Endometrium (tissue), 2 donors: ENCODE measurements around the gene LRRC47.
"Not testable (repeated sequence)": the region's sequence is repeated elsewhere in the genome, so short reads cannot be mapped to it uniquely, and the experiment has no call there.

ENCODE experiments used
- FAIRE-seq: peaks from 2 replicates; lab custom pipeline; 2012; peaks lifted over from hg19 to GRCh38; lab: Jason Lieb, UNC
- donor health status: control.
- donor health status: control.

Gene LRRC47

DNA sequence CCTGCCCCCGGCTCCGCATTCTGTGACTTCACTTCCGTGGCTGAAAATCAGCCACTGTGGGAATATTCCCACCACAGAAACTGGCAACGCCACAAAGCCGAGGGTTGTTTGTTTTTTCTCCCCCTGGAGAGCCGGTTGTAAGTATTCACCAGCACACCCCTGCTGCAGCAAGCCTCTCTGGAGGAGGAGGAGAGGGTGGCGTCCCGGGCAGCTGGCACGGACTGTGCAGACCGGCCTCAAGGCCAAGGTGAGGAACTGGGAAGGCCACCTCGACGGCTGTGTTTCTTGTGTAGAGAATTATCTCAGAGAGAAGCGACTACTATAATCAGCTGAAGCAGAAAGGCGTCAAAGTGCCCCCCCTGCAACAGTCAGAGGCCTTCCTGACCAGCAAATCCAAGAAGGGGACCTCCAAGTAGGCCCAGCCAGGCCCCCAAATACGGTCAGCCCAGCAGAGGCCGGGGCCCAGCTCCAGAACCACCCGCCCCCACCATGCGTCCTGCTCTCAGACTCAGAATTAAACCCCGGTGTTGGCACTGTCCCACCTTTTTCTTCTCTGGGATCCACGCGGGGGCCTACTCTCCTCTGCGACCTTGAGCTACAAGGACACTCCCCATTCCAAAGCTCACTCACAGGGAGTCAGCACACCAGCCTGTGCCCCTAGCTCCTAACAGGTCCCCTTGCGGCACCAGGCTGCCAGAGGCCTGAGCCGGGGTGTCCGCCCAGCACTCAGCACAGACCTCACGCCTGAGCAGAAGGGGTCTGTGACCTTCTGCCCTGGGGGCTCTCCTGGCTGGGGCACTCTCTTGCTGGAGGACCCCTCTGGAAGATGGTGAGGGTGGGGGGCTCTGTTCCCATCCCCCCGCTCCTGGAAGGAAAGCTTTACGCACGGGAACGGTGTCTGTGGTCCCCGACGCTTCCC is 24.9 kb downstream of the LRRC47 start:
- no peak for FAIRE-seq

DNA sequence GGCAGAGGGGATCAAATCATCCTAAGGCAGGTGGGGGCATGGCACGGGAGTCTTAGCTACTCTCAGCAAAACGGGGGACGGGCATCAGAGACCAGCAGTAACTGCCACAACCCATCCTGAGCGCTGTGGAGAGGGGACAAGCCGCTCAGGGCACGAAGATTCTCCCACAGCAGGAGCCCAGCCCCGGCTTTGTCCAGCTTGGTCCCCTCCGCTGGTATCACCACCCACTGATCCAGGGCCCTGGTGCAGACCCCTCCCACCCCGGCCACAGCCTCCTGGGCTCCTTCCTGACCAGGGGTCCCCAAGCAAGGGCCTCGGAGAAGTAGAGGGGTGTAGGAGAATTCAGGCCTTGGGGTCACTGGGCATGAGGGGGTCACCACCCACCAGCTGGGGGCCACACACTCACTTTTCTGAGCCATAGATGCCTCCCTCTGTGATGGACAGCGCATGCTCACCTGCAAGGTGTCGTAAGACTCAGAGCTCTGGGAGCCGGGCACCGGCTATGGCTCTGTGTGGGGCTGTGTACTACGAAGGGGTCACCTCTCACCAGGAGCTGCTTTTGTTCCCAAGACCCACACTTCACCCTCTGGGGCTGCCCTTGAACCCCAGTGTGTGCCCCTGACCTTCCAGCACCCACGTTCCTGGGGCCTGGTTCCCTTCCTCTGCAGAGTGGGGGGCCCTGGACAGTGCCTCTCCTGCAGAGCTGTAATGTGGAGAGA is 26.1 kb downstream of the LRRC47 start:
- no peak for FAIRE-seq

DNA sequence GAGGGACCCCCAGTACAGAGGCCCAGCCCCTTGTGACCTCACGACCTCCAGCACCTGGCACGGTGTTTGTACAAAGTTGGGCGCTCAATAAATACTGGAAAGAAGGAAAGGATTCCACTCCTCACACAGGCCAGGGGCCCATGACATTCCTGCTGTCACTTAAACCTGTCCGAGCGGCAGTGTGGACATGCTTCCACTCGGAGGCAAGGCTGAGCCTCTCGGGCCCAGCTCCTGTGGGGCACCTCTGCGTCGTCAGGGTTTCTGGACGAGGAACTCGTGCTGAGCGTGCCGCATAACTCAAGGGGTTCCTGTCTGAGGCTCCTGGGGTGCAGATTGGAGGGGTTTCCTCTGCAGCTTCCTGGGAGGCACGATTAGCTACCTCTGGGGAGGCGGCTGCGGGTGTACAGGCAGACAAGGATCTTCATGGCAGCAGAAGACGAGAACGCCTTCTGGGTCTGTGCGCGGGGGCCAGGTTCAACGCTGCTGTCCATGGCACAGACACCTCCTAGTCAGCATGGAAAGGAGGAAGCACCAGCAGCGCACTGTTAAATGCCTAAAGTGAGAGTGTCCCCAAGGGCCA is 27.4 kb downstream of the LRRC47 start:
- FAIRE-seq, result no peak

DNA sequence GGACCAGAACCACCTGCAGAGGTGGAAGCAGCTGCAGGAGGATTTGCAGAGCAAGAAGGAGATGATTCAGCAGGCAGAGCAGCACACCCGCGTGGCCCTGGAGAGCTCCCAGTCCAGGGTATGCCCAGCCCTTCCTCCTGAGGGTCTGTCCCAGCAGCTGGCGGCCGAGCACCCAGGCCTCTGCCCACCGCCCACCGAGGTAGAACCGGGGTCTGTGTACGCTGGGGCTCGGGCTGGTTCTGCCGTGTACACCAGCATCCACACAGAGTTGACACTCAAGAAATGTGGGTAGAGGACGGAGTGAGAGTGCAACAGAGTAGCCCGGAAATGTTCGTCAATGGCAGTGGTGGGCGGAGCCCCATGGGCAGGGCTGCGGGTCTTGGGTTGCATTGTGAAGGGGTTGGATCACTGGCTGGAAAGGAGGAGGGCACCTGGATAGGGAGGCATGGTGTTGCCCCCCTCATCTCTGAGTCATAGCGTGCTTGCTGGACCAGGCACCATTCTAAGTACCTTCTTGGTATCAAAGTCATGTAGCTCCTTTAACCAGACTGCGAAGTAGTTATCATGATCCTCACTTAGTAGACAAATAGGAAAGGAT is 28.9 kb downstream of the LRRC47 start:
- no peak for FAIRE-seq

DNA sequence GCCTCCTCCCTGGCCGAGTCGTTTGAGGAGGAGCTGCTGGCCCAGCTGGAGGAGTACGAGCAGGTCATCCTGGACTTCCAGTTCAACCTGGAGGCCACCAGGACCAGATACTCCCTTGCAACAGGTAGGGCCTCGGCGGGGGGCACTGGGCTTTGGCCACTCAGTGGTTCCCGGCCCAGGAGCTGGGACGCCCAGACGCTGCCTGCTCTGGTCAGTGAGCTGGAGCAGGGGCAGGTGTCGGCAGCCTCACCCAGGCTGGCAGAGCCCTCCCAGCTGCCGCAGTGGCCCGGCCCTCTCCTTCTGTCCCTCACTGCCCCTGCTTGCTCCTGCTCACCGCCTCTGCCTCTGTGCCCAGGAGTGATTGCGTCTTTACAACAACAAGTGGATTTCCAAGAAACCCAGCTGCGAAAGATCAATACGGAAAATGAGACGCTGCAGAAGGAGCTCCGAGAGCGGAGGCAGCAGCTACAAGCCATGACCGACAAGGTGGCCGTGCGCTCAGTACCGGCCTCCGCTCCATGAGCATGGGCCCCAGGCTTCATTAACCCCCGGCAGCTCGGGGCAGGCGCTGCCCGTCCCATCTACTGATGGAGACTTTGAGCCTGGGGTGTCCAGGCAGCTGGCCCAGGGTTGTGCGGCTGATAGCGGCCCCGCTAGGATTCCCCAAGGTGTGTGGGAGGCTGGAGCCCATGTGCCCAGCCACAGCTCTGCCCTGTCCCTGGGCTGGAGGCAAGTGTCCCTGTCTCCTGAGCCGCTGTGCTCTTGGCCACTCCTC is 32.8 kb downstream of the LRRC47 start:
- FAIRE-seq, result no peak

DNA sequence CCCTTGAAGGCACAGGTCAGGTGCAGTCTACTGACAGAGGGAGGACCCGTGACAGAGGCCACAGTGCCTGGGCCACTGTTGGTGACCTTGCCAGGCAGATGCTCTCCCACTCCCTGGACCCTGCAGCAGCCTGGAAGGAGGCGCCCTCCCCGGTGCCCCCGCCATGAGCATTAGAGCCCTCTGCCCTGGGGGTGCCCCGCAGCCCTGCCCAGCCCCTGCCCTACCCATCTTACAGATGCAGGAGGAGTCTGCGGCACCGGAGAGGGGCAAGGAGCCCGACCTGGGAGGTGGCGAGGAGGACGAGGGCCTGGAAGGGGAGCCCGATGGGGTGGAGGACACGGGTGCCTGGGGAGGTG is 33.4 kb downstream of the LRRC47 start:
- FAIRE-seq, result no peak

DNA sequence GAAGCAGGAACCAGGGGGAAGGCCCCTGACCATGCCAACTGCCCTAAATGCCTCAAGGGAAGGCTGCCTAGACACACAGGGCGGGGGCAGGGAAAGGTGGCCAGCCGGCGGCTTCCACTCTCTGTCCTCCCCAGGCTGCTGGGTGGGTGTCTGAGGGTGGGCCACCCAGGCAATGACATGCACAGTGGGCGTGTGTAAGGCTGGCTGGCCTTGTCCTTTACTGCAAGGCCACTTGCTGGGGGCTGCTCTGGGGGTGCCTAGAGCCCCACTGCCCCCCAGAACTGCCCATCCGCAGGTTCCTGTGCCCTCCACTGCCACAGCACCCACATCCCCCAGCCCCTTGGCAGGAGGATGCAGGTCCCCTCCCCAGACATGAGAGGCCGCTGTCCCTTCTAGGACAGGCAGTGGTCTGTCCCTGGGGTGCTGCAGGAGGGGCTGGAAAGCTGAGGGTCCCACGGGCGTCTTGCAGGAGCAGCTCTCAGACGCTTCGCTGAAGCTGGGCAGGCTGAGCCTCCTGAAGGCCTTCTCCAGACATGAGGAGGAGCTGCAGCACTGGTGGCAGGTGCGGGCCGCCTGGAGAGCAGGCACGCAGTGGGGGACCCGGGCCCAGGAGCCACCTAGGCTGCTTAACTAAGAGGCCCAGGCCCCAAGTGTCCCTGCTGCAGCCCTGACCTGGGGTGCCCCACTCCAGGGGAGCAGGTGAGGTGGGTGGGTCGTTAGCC is 34.0 kb downstream of the LRRC47 start:
- no peak for FAIRE-seq

DNA sequence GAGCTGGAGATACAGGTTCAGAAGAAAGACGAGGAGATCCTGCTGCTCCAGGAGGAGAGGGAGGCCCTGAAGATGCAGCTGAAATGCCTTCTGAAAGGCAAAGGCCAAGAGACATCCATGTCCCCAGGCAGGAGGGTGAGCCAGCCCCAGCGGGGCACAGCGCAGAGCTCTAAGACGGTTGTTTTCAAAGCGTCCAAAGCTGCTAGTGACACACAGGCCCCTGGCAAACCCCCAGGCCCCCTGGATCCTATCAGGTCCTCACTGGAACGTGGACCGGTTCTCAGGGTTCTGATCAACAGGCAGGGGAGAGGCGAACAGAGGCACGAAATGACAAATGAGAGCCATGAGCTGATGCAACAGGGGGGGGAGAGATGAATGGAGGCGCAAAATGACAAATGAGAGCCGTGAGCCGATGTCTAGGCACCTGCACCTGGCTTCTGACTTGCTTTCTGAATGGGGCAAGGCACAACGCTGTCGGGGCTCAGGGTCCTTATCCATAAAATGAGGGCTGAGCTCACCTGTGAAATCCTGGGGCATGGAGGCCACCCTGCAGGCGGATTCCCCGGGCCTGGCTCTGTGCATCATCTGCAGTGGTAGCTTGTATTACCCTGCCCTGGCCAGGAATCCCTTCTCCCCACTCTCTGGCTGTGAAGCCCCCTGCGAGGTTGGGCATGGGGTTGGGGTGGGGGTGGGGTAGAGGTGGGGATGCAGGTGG is 34.8 kb downstream of the LRRC47 start:
- no peak for FAIRE-seq

DNA sequence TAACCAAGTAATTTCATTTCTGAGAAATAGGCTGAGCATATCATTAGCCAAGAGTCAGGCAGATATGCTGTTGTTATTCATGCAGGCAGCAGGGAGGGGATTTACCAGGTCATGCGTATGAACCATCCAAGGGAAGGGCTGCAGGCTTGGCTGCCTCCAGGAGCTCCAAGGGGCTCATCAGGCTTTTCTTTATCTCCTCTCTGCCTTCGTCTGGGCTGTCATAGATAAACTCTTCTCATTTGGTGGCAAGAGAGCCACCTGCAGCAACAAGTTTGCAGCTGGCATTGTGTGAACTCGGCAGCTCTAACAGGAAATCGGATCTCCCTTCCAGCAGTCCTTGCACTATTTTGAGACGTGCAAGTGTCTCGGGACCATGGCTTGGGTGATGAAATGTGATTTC is 36.5 kb downstream of the LRRC47 start:
- FAIRE-seq, result no peak

DNA sequence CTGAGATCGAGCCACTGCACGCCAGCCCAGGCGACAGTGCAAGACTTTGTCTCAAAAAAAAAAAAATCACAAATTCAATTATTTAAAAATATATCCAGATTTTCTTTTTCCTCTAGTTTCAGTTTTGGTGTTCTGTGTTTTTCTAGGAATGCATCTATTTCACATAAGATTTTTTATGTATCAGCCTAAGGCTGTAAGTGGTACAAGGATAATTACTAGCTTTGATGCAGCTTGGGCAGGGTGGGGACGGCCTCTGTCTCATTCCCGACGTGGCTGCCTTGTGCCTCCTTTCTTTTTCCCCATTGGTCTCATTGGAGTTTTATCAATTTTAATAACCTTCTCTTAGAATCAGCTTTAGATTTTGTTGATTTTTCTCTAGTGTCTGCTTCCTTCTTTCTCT is 37.1 kb downstream of the LRRC47 start:
- FAIRE-seq, result no peak

DNA sequence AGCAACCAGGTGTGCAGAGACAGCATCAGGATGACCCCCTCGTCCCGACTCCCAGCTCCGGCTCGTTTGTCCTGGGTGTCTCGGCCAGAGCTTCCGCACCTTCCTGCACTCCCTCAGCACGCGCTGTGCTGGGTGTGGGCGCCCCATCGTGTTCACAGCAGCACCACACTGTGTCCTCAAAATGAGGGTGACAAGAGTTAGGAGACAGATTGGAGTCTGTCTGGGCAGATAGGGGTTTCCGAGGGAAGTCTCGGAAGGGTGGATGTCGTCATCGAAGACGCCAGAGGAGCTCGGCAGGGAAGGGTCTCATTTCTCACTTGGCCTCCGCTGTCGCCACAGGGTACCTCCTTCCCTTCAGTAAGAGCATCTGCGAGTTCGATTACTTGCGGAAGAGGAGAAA is 39.9 kb downstream of the LRRC47 start:
- no peak for FAIRE-seq

DNA sequence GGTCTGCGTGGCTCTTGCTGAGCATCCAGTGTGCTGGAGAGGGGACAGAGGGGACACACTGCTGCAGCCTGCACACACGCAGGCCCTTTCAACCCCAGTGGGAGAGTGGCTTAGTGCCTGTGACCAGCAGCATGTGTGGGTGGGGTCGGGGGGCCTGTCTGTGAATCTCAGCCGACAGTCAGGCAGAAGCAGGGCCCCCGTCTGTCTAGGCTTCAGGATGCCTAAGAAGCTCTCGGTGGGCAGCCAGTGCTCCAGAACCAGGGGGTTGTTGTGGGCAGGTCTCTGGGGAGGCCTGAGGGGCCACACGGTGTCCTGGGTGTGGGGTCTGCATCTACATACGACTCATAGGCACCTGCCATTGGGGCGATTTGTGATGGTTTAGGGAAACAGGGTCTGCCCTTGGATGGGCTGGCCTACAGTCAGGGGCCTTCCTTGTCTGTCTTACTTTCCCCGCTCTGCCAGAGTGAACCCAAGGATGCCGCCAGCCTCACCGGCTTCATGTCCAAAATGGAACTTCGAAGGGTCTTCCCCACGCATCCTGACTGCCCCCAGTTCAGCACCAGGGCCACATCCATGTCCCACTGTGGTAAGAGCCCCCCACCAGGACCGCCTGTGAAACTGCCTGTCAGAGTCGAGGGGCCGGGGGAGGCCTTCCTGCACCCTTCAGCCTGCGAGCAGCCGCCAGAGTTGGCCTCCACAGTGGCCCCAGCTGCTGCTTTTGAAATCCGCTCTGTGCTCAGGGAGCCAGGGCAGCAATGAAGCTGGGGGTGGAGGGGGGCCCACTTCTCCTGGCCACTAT is 42.4 kb downstream of the LRRC47 start:
- no peak for FAIRE-seq

DNA sequence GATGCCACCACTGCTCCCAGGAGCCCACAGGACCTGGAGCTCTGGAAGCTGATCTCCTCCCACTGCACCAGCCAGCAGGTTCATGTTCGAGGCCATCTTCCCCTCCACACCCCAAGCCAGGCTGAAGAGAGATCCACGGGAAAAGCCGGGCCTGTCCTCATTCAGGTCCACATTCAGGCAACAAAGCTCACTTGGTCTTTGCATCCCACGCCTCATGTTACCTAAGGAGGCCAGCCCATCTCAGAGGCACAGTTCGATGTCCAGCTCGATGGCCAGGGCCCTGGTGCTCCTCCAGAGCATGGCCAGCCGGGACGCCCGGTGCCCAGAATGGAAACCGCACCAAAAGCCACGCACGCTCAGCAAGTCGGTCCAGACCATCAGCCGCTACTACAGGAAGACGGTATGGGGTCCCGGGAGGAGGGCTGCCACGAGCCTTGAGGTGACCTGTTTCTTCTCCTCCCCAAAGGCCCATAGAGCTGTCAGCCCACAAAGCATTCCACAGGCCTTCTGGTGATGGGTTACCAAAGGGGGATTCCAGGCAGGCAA is 43.8 kb downstream of the LRRC47 start, which contains the start of gene CCDC27:
TSS of gene CCDC27 (plus strand) at position 51 of the 546 bp plus-strand sequence. CDS start at position 83, 32 bp downstream.
- no peak for FAIRE-seq

DNA sequence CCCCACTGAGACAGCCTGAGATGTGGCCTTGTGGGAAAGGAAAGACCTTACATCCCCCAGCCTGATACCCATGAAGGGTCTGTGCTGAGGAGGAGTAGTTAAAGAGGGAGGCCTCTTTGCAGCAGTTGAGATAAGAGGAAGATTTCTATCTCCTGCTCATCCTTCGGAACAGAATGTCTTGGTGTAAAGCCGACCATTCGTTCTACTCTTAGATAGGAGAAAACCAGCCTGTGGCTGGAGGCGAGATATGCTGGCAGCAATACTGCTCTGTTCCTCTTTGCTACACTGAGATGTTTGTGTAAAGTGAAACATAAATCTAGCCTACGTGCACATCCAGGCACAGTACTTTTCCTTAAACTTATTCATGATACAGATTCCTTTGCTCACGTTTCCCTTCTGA is 45.6 kb downstream of the LRRC47 start:
- no peak for FAIRE-seq

DNA sequence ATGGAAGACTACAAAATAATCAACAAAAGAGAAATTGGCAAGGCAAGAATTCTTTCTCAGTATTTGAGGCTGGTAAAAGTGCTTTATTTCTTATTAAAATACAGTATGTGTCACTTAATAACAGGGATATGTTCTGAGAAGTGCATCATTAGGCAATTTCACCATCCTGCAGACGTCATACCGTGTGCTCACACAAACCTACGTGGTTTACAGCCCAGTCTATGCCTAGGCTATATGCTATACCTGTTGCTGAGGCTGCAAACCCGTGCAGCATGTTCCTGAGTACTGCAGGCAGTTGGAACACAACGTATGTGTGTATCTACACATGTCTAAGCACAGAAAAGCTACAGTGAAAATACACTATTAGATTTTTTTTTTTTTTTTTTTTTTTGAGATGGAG is 46.8 kb downstream of the LRRC47 start:
- FAIRE-seq, result no peak

DNA sequence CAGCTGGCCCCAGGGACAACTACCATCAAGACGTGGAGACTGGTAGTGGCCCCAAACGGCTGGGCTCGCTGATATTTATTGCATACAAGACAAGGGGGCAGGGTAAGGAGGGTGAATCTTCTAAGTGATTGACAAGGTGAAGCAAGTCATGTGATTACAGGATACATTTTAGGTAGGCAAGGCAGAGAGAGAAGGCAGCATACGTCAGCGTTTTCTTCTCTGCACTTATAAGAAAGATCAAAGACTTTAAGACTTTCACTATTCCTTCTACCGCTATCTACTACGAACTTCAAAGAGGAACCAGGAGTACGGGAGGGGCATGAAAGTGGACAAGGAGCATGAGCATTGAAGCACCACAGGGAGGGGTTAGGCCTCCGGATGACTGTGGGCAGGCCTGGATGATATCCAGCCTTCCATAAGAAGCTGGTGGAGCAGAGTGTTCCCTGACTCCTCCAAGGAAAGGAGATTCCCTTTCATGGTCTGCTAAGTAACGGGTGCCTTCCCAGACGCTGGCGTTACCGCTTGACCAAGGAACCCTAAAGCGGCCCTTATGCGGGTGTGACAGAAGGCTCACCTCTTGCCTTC is 47.9 kb downstream of the LRRC47 start:
- not testable (repeated sequence) for FAIRE-seq

DNA sequence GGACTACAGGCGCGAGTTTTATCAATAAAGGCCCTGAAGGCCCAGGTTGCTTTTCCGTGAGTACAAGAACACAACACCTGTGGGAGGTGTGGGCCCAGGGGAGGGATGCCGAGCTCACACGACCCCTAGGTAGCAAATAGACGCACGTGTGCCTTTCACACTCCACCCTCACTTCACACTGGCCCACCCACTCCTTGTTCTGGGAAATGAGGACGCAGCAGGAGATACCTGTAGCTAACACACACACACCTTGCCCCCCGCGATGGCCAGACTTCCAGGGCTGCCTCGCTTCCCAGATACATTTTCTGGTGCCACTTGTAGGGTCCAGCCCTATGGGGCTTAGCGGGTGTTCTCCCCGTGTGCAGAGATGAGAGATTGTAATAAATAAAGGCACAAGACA is 48.4 kb downstream of the LRRC47 start:
- no peak for FAIRE-seq

DNA sequence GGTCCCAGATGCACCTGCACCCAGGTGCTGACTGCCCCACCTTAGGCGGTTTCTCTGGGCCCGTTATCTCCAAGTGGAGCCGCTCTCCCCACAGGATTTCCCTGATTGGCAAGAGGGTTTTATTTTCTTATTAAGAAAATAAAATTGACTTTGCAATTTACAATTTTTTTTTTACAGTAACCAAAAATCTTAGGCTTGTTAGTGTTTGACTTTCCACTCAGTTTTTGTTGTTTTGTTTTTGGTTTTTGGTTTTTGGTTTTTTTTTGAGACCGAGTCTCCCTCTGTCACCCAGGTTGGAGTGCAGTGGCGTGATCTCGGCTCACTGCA is 48.8 kb downstream of the LRRC47 start:
- FAIRE-seq, result no peak

DNA sequence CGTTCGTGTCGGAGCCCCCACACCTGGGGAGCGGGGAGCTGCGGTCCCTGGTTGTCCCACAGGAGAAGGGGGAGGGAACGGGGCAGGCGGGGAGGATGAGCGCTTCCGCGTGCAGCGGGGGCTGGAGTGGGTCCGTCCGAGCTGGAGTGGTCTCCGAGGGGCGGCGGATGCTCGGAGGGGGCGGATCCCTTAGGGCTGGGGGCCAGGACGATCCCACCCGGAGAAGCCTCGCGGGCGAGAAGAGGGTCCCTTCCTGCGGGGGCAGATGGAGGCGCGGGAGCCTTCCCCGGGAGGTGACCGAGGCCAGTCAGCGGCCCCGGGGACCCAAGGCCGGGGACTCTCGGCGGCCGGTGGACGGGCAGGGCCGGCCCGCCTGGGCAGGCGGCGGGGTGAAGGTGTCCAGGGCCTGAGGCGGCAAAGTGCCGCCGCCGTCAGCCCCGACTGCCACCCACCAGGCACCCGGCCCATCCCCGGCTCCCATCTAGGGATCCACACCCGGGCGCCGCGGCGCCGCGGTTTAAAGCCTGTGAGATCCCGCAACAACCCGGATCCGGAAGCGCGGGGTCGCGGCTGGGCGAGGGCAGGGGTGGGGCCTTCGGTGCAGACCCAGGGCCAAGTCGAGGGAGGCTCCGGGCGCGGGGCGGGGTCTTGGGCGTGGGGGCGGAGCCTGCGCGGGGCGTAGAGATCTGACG is 49.3 kb downstream of the LRRC47 start:
- FAIRE-seq, result no peak
